ENCODE data around the gene BAHD1. TPM values are rescaled to one million over a fixed set of nuclear protein-coding genes. Genes with fewer than 3 reads are reported as not detected.

The BAHD1 gene
- total RNA-seq, 4 donors from 2014 or later, result 8.8 to 27.4 (median 13.5) TPM

GRCh38 chr15:40428185-40428584, 12.6 kb upstream of the BAHD1 start:
- Histone ChIP-seq H3K4me3 (no peak overlapping the region), H3K27me3 (no peaks in the 10 kb centered on the region), H3K36me3 (no peaks in the 10 kb centered on the region), H3K4me1 (peaks cover 0 to 5% of the 10 kb centered on the region in 2 donors), H3K9me3 (no peaks in the 10 kb centered on the region), H3K27ac (no peak overlapping the region)
- TF ChIP-seq POLR2A (IDR thresholded peaks at IDR 0.05) (no peak), CTCF (IDR thresholded peaks at IDR 0.05 in 4 of 5, conservative IDR thresholded peaks at IDR 0.05 in 1 of 5) (no peak)
- DNase-seq (no peak), ATAC-seq (no peak)
- in situ Hi-C loops (cut with MboI; ENCODE audit: low sequenced_read_pairs in 4 of 4) (loop anchor here in 3 of 4 donors (10.0 kb wide), 5 partner anchors 83 to 213 kb away; partner anchors contain the start of genes ANKRD63 (in 1 of the 3) and CCDC9B (in 1 of the 3)), intact Hi-C loops (cut with DNase I; ENCODE audit: low total_unique reads) (no loop called here)

DNA sequence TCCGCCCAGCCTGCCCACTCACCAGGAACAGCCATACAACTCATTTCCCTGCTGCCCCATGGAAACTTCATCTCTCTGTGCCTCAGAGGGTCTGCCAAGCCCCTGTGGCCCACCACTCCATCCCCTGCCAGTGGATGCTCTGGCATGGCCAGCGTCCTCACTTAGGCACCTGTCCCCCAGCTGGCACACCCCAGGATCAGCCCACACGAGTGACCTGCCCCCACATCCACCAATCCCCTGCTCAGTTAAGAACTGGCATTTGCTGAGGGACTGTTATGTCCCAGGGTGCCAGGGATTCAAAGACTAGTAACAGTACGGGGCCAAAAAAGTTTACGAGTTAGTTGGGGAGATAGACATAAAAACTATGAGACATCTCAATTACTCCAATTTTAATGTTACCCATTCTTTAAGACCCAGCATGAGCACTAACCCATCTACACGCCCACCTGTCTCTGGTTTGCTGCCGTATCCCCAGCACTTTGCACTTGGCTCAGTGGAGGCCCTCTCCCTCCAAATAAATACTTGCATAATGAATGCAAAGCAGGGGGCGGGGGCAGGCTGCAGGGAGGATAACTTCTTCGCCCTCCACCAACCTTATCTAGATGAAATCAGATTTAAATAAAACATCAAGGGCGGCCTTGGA, 11.6 kb upstream of the BAHD1 start:
- no peak for DNase-seq
- intact Hi-C loops (cut with DNase I; ENCODE audit: low total_unique reads), result no loop called here
- Histone ChIP-seq H3K9me3 (no peaks in the 10 kb centered on the region), H3K4me1 (peaks cover 0 to 5% of the 10 kb centered on the region in 2 donors), H3K27me3 (no peaks in the 10 kb centered on the region), H3K27ac (no peak overlapping the region), H3K4me3 (no peak overlapping the region), H3K36me3 (no peaks in the 10 kb centered on the region)
- in situ Hi-C loops (cut with MboI; ENCODE audit: low sequenced_read_pairs in 4 of 4), result loop anchor here in 3 of 4 donors (10.0 kb wide), 5 partner anchors 84 to 214 kb away; partner anchors contain the start of genes ANKRD63 (in 1 of the 3) and CCDC9B (in 1 of the 3)
- TF ChIP-seq CTCF (IDR thresholded peaks at IDR 0.05 in 4 of 5, conservative IDR thresholded peaks at IDR 0.05 in 1 of 5), result no peak
- TF ChIP-seq POLR2A (IDR thresholded peaks at IDR 0.05), result no peak
- no peak for ATAC-seq

GRCh38 chr15:40430271-40430805, 10.4 kb upstream of the BAHD1 start:
- in situ Hi-C loops (cut with MboI; ENCODE audit: low sequenced_read_pairs in 4 of 4), result no loop called here
- no peak for ATAC-seq
- DNase-seq, result no peak

DNA sequence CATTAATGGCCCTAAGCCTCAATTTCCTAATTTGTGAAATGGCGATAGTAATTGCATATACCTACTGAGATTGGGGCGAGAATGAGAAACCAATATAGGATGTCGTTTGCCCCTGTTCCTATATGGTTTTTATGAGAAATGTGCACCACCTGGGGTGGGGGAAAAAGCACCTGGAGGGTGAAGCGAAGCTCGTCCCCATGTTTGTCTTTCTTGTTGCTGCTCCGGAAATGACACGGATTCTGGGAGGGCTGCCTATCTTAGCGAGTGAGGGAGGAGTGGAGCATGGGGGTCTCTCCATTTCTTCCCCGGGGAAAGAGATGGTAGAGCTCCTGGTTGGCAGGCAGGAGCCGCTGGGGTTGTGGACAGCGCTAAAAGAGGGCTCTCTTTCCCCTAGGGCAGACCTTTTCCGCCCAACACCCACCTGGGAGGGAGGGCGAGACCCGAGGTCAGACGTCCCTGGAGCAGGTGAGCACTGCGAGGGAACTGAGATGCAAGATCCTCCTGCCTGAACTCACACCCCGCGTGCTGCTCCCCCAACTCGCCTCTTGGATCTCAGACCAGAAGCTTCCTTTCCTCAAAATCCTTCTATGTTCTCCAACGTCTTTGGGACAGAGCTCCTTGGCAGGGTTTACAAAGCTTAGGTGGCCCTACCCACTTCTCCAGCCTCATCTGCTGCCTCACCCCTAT, 5.6 kb upstream of the BAHD1 start:
- in situ Hi-C loops (cut with MboI; ENCODE audit: low sequenced_read_pairs in 4 of 4), result no loop called here
- ATAC-seq (no peak), DNase-seq (no peak)
- Histone ChIP-seq H3K4me1 (peaks cover 6 to 17% of the 10 kb centered on the region in 2 donors), H3K36me3 (no peaks in the 10 kb centered on the region), H3K9me3 (no peaks in the 10 kb centered on the region), H3K27me3 (peaks cover 20 to 28% (median 24%) of the 10 kb centered on the region in 3 donors), H3K4me3 (no peak overlapping the region), H3K27ac (no peak overlapping the region)
- TF ChIP-seq CTCF (IDR thresholded peaks at IDR 0.05 in 4 of 5, conservative IDR thresholded peaks at IDR 0.05 in 1 of 5) (no peak), POLR2A (IDR thresholded peaks at IDR 0.05) (no peak)
- intact Hi-C loops (cut with DNase I; ENCODE audit: low total_unique reads), result no loop called here

More at GRCh38 chr15:40430271-40430805, 10.4 kb upstream of the BAHD1 start:
- Histone ChIP-seq H3K9me3 (no peaks in the 10 kb centered on the region), H3K36me3 (no peaks in the 10 kb centered on the region), H3K4me3 (no peak overlapping the region), H3K27me3 (no peaks in the 10 kb centered on the region), H3K27ac (no peak overlapping the region), H3K4me1 (no peaks in the 10 kb centered on the region)
- intact Hi-C loops (cut with DNase I; ENCODE audit: low total_unique reads), result no loop called here
- no peak for TF ChIP-seq POLR2A (IDR thresholded peaks at IDR 0.05)
- no peak for TF ChIP-seq CTCF (IDR thresholded peaks at IDR 0.05 in 4 of 5, conservative IDR thresholded peaks at IDR 0.05 in 1 of 5)

Measured in gastrocnemius medialis (tissue), 4 donors.